ENCODE data around the gene ANO10. TPM values are rescaled to one million over a fixed set of nuclear protein-coding genes. Genes with fewer than 3 reads are reported as not detected.

The ANO10 gene
- total and polyA plus RNA-seq, 2 of the 8 experiments (the other 6 are each of a cell fraction or from before 2014, with no cell fraction given): 38.0 to 53.2 TPM

DNA sequence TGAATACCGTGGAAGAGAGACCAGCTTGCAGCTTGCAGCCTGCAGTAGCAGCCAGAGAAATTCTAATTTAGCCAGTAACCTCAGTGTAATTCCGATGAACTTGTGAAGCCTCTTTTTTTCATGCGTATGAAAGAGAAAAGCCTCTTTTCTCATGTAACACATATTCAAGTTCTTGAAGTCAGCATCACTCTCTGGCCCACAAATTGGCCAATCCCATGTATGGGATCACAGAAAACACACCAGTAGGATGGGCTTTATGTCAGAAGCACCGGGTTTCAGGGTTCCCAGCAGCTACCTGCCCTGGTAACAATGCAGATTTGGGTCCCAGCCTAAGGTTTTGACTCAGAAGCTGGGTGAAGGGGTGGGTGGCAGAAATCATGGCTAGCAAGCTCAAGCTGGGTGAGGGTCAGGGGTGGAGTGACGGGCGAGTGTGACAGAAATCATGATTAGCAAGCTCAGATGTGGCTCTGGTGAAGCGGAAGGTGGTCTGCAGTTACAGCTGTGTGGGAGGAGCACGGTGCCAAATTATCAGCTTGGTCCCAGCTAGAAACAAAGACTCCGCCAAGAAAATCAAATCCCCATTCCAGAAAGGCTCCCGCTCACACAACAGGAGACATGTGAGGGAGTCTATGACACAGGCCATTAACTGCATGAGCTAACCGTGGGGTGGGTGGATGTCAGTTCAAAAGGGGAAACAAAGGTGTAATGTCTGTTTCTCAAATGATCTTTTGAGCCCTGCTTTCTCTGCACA, 248.8 kb downstream of the ANO10 start (continued):
- TF ChIP-seq, protein P1, sequence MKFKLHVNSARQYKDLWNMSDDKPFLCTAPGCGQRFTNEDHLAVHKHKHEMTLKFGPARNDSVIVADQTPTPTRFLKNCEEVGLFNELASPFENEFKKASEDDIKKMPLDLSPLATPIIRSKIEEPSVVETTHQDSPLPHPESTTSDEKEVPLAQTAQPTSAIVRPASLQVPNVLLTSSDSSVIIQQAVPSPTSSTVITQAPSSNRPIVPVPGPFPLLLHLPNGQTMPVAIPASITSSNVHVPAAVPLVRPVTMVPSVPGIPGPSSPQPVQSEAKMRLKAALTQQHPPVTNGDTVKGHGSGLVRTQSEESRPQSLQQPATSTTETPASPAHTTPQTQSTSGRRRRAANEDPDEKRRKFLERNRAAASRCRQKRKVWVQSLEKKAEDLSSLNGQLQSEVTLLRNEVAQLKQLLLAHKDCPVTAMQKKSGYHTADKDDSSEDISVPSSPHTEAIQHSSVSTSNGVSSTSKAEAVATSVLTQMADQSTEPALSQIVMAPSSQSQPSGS (IDR thresholded peaks at IDR 0.05; ENCODE audit: low read length): no peak
- TF ChIP-seq EGR1 (IDR thresholded peaks at IDR 0.05; ENCODE audit: borderline replicate concordance, low read depth, low read length) (no peak), MAFK (IDR thresholded peaks at IDR 0.05; ENCODE audit: low read depth, low read length) (no peak), RXRA (IDR thresholded peaks at IDR 0.05; ENCODE audit: insufficient read depth, low read depth, low read length) (no peak), JUND (IDR thresholded peaks at IDR 0.05; ENCODE audit: low read length) (no peak), ASH2L (IDR thresholded peaks at IDR 0.05; ENCODE audit: low read length) (no peak), SIX5 (IDR thresholded peaks at IDR 0.05; ENCODE audit: low read depth, low read length) (no peak)

Data from H1 (cell line).